ENCODE measurements around the gene EMSY.

EMSY gene

DNA sequence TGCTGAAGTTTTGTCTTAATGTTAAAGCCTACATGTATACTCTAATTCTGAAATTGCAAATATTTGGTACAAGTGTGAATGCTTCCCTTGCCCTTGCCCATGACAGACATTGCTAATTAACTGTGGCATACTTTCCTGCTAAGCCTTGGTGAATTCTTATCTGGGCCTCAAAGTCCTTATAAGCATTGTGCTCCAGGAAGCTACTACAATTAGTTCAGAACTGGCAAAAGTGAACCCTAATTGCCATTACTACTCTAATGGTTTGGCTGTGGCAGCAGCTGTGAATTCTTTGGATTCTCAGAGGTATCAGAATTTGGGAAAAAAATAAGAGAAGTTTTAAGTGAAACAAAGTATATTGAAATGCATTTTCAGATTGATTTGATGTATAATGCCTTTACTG, 24.3 kb downstream of the EMSY start:
- DNase-seq (ENCODE audit: low read depth), result no peak
- H3K4me3 ChIP-seq (replicated peaks; ENCODE audit: low read depth, low read length), result no peak overlapping the region
- TF ChIP-seq, protein P1, sequence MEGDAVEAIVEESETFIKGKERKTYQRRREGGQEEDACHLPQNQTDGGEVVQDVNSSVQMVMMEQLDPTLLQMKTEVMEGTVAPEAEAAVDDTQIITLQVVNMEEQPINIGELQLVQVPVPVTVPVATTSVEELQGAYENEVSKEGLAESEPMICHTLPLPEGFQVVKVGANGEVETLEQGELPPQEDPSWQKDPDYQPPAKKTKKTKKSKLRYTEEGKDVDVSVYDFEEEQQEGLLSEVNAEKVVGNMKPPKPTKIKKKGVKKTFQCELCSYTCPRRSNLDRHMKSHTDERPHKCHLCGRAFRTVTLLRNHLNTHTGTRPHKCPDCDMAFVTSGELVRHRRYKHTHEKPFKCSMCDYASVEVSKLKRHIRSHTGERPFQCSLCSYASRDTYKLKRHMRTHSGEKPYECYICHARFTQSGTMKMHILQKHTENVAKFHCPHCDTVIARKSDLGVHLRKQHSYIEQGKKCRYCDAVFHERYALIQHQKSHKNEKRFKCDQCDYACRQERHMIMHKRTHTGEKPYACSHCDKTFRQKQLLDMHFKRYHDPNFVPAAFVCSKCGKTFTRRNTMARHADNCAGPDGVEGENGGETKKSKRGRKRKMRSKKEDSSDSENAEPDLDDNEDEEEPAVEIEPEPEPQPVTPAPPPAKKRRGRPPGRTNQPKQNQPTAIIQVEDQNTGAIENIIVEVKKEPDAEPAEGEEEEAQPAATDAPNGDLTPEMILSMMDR (IDR thresholded peaks at IDR 0.05; ENCODE audit: low read length, missing control alignments), result no peak

DNA sequence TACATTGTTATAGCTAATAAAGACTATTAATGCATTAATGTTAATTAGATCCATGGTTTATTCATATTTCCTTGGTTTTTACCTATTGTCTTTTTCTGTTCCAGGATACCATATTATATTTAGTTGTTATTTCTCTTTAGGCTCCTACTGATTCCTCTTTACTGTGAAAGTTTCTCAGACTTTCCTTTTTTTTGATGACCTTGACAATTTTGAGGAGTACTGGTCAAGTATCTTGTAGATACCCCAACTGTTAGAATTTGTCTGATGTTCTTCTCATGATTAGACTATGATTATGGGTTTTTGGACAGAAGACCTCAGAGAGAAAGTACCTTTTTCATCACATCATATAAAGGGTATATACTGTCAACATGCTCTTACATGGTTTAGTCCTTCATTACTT, 26.6 kb downstream of the EMSY start:
- DNase-seq (ENCODE audit: low read depth), result no peak
- no peak overlapping the region for H3K4me3 ChIP-seq (replicated peaks; ENCODE audit: low read depth, low read length)
- TF ChIP-seq, protein P1 (IDR thresholded peaks at IDR 0.05; ENCODE audit: low read length, missing control alignments), result no peak

DNA sequence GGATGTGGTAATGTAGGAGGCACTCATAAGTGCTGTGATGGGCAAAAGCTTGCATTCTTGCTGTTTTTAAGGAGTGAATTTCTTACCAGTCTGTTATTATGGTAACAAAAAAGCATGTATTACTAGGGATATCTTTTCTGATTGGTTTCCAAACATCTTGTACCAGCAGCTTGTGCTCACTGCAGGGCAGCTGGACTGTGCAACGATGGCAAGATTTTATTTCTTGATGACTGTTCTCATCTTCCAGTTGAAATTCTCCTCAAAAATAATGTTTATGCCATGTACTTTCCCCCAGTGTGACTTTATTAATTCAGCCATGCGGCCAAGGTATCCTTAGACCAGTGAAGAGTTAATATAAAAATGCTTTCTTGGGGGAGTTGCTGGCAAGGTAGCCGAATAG, 35.4 kb downstream of the EMSY start:
- DNase-seq (ENCODE audit: low read depth), result no peak
- TF ChIP-seq, protein P1 (IDR thresholded peaks at IDR 0.05; ENCODE audit: low read length, missing control alignments), result no peak
- H3K4me3 ChIP-seq (replicated peaks; ENCODE audit: low read depth, low read length), result no peak overlapping the region

DNA sequence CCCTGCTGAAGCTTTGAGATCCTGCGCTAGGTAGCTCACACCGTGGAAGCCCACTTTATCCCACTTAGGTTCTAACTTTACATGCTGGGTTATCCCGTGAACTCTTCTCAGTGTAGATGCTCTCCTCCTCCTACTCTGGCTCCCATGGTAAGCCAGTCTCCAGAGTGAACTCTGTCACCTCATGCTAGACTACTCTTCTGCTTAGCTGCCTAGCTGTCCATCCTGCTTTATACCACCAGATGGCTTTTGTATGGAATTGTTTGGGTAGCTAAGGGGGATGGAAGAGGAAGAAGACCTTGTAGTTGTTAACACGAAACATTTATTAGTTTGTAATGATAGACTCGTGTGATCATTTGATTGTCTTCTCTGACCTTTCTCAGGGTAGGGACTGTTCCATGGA, 46.8 kb downstream of the EMSY start:
- TF ChIP-seq, protein P1 (IDR thresholded peaks at IDR 0.05; ENCODE audit: low read length, missing control alignments), result no peak
- H3K4me3 ChIP-seq (replicated peaks; ENCODE audit: low read depth, low read length), result no peak overlapping the region
- DNase-seq (ENCODE audit: low read depth), result no peak

DNA sequence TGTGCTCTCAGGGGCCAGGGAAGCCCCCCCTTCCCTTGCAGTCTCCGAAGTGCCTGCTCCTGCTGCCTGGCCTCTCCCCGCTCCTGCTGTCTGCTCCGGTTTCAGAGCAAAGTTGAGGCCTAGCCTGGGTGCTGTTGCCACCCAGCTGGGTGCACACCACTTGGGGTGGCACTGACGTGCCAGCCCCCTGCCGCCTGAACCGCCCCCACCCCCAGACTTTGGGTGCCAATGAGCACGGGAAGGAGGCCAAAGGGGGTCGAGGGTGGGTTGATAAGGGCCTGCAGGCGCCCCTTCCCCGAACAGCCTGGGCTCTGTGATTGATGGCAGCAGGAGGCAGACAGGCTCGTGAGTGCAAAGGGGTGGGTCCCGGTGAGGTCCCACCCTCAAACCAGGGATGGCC, 48.2 kb downstream of the EMSY start:
- no peak for DNase-seq (ENCODE audit: low read depth)
- TF ChIP-seq, protein P1 (IDR thresholded peaks at IDR 0.05; ENCODE audit: low read length, missing control alignments), result no peak
- H3K4me3 ChIP-seq (replicated peaks; ENCODE audit: low read depth, low read length), result no peak overlapping the region

DNA sequence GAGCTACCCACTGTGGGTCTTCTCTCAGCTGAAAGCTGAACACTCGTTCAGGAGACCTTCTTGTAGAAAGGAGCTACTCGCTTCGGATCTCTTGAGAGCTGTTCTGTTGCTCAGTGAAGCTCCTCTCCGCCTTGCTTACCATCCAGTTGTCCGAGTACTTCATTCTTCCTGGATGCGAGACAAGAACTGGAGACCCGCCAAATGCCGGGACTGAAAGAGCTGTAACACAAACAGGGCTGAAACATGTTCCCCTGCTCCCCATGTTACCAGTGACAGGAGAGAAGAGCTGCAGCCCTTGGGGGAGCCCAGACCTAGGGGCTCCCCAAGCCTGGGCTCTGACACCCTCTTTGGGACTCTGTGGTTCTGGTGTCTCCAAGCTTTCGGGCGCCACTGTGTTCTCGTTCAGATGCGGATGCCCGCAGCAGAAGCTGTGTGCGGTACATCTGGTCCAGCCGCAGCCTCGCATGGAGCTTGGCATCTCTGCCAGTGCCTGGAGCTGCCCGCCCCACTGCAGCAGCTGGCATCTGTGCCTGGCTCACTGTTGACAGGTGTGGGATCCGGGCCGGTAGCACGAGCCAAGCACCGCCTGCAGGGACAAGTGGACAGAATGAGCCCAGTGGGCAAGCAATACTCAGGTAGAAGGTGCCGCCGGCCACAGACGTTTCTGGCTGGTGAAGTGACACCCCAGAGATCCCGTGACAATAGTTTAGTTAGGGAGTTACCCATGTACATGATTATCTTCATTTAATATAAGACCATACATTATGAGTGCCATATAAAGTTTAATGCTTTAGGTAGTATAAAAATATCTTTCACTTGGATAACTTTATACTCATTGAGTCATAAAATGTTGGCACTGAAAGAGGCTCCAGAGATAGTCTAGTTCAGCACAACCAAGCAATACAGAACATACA, 49.1 kb downstream of the EMSY start:
- TF ChIP-seq, protein P1 (IDR thresholded peaks at IDR 0.05; ENCODE audit: low read length, missing control alignments), result no peak
- DNase-seq (ENCODE audit: low read depth), result no peak
- no peak overlapping the region for H3K4me3 ChIP-seq (replicated peaks; ENCODE audit: low read depth, low read length)

DNA sequence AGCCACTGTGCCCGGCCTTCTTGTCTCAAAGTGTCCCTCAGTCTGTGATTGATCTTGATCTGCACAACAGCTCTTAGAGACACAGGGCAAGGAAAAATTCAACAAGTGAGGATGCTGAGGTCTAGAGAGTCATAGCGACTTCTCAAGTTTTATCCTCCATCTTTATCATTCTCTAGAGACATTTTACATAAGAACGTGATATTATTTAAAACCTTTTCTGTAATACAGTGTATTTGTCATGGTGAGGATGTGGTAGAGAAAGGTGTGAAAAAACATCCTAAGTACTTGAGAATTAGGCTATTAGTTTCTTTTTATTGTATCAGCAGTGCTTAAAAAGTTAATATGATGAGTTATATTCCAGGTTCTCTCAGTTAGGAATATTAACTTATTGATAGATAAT, 50.2 kb downstream of the EMSY start:
- TF ChIP-seq, protein P1 (IDR thresholded peaks at IDR 0.05; ENCODE audit: low read length, missing control alignments), result no peak
- DNase-seq (ENCODE audit: low read depth), result no peak
- no peak overlapping the region for H3K4me3 ChIP-seq (replicated peaks; ENCODE audit: low read depth, low read length)

Data from fibroblast of pulmonary artery (primary cell).